Transverse colon (tissue), 4 donors: ENCODE data around the gene SYPL1.

ENCODE experiments used
- CTCF ChIP-seq, 5 experiments: fragments of 200-600 bp in 3 of 5; fragments of 450-650 bp in 2 of 5; sonication (generic) in 3 of 5; IDR thresholded peaks; 1 replicate in 2 of 5; 2 replicates in 3 of 5; pipeline ENCODE4 v1.5.1; 2016 to 2017; ENCODE audit warnings: antibody characterized with exemption in 5 of 5, inconsistent platforms in 3 of 5, mild to moderate bottlenecking in 2 of 5, moderate library complexity in 1 of 5
- EP300 ChIP-seq: sonication (generic); formaldehyde crosslinking; IDR thresholded peaks from one replicate; pipeline ENCODE4 v1.6.1; 2017; ENCODE audit warnings: antibody characterized with exemption, low read depth
- POLR2A ChIP-seq: fragments of 450-650 bp; IDR thresholded peaks from one replicate; pipeline ENCODE4 v1.6.1; 2016; ENCODE audit warnings: antibody characterized with exemption, mild to moderate bottlenecking, moderate library complexity
- POLR2AphosphoS5 ChIP-seq, 3 donors: sonication (generic); formaldehyde crosslinking; IDR thresholded peaks; one replicate each; pipeline ENCODE4 v1.6.1; 2016; ENCODE audit warnings: antibody characterized with exemption in 3 of 3

- TF ChIP-seq CTCF (IDR thresholded peaks at IDR 0.05) = no peak
- no peak for TF ChIP-seq POLR2A
- no peak for TF ChIP-seq POLR2AphosphoS5 (IDR thresholded peaks at IDR 0.05)
- no peak for TF ChIP-seq EP300
These were observed 10.6 kb upstream of the SYPL1 start for GRCh38 chr7:106122713-106123112.
